Prostate gland (tissue), 2 donors: ENCODE results near the gene GLTP.

ENCODE experiments used
- POLR2A ChIP-seq: fragments of 450-650 bp; IDR thresholded peaks from one replicate; pipeline ENCODE4 v1.6.1; 2016; ENCODE audit warnings: antibody characterized with exemption, mild to moderate bottlenecking
- TF ChIP-seq, protein P1 (sequence below), 4 experiments: fragments of 200-600 bp in 2 of 4; fragments of 450-650 bp in 2 of 4; sonication (generic) in 2 of 4; IDR thresholded peaks; 1 replicate in 3 of 4; 2 replicates in 1 of 4; pipeline ENCODE4 v1.5.1; 2016 to 2019; ENCODE audit warnings: antibody characterized with exemption in 4 of 4, mild to moderate bottlenecking in 2 of 4, moderate library complexity in 2 of 4

DNA sequence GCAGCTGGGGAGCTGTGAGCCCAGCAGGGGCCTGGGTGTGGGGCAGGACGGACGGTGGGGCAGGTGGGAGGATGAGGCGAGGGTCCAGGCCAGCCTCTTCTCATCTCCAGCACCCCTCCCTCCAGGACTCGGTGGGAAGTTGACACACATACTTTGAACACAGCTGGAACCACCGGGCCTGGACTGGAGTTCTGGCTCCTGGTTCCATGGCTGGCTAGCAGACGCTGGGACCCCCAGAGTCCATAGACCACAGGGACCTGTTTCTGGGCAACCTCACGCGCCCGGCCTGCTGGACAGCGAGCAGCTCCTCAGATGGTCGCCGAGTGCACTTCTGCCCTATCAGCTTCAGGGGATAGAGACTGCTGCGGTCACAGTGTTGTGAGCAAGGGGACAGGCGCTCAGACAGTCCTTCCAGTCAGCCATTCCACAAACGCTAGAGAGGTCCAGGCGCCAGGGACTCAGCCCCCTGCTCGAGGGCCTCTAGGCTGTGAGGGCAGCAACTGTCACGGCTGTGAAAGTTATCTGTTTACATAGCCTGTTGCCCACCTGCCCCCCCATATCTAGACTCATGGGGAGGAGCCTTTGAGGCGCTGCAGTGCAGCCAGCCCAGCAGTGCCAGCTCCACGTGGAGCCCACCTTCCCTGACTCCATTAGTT is 45.0 kb upstream of the GLTP start:
- TF ChIP-seq, protein P1, sequence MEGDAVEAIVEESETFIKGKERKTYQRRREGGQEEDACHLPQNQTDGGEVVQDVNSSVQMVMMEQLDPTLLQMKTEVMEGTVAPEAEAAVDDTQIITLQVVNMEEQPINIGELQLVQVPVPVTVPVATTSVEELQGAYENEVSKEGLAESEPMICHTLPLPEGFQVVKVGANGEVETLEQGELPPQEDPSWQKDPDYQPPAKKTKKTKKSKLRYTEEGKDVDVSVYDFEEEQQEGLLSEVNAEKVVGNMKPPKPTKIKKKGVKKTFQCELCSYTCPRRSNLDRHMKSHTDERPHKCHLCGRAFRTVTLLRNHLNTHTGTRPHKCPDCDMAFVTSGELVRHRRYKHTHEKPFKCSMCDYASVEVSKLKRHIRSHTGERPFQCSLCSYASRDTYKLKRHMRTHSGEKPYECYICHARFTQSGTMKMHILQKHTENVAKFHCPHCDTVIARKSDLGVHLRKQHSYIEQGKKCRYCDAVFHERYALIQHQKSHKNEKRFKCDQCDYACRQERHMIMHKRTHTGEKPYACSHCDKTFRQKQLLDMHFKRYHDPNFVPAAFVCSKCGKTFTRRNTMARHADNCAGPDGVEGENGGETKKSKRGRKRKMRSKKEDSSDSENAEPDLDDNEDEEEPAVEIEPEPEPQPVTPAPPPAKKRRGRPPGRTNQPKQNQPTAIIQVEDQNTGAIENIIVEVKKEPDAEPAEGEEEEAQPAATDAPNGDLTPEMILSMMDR (IDR thresholded peaks at IDR 0.05): no peak
- no peak for TF ChIP-seq POLR2A
